ENCODE measurements around the gene OBSCN.

- no peak for TF ChIP-seq SP1 (IDR thresholded peaks at IDR 0.05)
- TF ChIP-seq SP1 (CRISPR knock-in tag; IDR thresholded peaks at IDR 0.05) = no peak
- no peak for TF ChIP-seq CTCF (CRISPR knock-in tag; IDR thresholded peaks at IDR 0.05)
- no peak for TF ChIP-seq MAZ (IDR thresholded peaks at IDR 0.05; ENCODE audit: borderline replicate concordance, low read depth, low read length)
- no peak for TF ChIP-seq MAZ (CRISPR knock-in tag; IDR thresholded peaks at IDR 0.05; ENCODE audit: low read depth)
- TF ChIP-seq ZNF777 (CRISPR knock-in tag; IDR thresholded peaks at IDR 0.05) = no peak
- TF ChIP-seq HNRNPUL1 (IDR thresholded peaks at IDR 0.05; ENCODE audit: low read depth, low read length) = no peak
- TF ChIP-seq ATF1 (CRISPR knock-in tag; IDR thresholded peaks at IDR 0.05) = no peak
- no peak for TF ChIP-seq SMAD3 (CRISPR knock-in tag; IDR thresholded peaks at IDR 0.05)
- no peak for TF ChIP-seq REST (IDR thresholded peaks at IDR 0.05; ENCODE audit: borderline replicate concordance in 1 of 2, low read depth in 1 of 2, low read length in 2 of 2)
- TF ChIP-seq ZNF761 (CRISPR knock-in tag; conservative IDR thresholded peaks at IDR 0.05) = no peak
- no peak for TF ChIP-seq TAF1 (CRISPR knock-in tag; IDR thresholded peaks at IDR 0.05)
- no peak for TF ChIP-seq RFX5 (IDR thresholded peaks at IDR 0.05; ENCODE audit: low read depth, low read length)
- TF ChIP-seq ZNF740 (CRISPR knock-in tag; IDR thresholded peaks at IDR 0.05) = no peak
- no peak for TF ChIP-seq TRAFD1 (CRISPR knock-in tag; IDR thresholded peaks at IDR 0.05; ENCODE audit: borderline replicate concordance)
Observed at GRCh38 chr1:228164561-228165371, 43.1 kb upstream of the OBSCN start.
